ENCODE results near the gene DTNB. TPM values are rescaled to one million over a fixed set of nuclear protein-coding genes. Genes with fewer than 3 reads are reported as not detected.

Gene DTNB
- total and polyA plus RNA-seq, 10 of the 15 experiments (the other 5 are each of a cell fraction or from before 2014, with no cell fraction given), result 4.5 to 30.6 (median 11.9) TPM

- TF ChIP-seq CEBPB (IDR thresholded peaks at IDR 0.05; ENCODE audit: borderline replicate concordance in 1 of 2, low read depth in 2 of 2, low read length in 2 of 2) (no peak), NKRF (conservative IDR thresholded peaks at IDR 0.05) (peak; percentile 21; the same call in 1 of the 2 replicates), E2F8 (IDR thresholded peaks at IDR 0.05; ENCODE audit: low read depth, partially characterized antibody) (peak; percentile 59), IKZF1 (conservative IDR thresholded peaks at IDR 0.05) (peak; percentile 99), ZNF274 (IDR thresholded peaks at IDR 0.05; ENCODE audit: insufficient read depth, insufficient read length) (no peak), FOXK2 (IDR thresholded peaks at IDR 0.05) (no peak), CEBPZ (IDR thresholded peaks at IDR 0.05; ENCODE audit: low read depth, low read length) (no peak), ATF7 (IDR thresholded peaks at IDR 0.05; ENCODE audit: low read depth) (peak; percentile 97), BACH1 (IDR thresholded peaks at IDR 0.05; ENCODE audit: borderline replicate concordance) (peak; percentile 94), SIX5 (IDR thresholded peaks at IDR 0.05; ENCODE audit: low read depth, low read length, severe bottlenecking) (no peak), RFX5 (IDR thresholded peaks at IDR 0.05; ENCODE audit: low read depth, low read length) (no peak), ZNF207 (IDR thresholded peaks at IDR 0.05; ENCODE audit: borderline replicate concordance) (0 out of 2 replicates have a peak, but pooled peaks have one; percentile 49), ESRRA (IDR thresholded peaks at IDR 0.05; ENCODE audit: low read length) (no peak), REST (IDR thresholded peaks at IDR 0.05; ENCODE audit: low read depth, low read length) (0 out of 2 replicates have a peak, but pooled peaks have one; percentile 37), IRF3 (IDR thresholded peaks at IDR 0.05) (no peak), SIN3A (IDR thresholded peaks at IDR 0.05; ENCODE audit: low read depth, low read length) (no peak)
Observed at GRCh38 chr2:25362434-25363145, 310.8 kb downstream of the DTNB start (continued).

All from GM12878 (cell line).